AG04449 (cell line): ENCODE measurements around the gene RPL22.

Experiments
- CTCF ChIA-PET: fragments of 350-600 bp; formaldehyde crosslinking; extraction: SDS; loops from one replicate; lab custom pipeline; 2021; ENCODE audit warnings: antibody characterized with exemption; lab: Yijun Ruan, JAX
- POLR2A ChIA-PET: fragments of 400-600, 350-600 bp; formaldehyde crosslinking; extraction: SDS; loops from one replicate; lab custom pipeline; 2020; ENCODE audit warnings: antibody characterized with exemption, inconsistent platforms; lab: Yijun Ruan, JAX
- DNase-seq: peaks from one replicate; pipeline ENCODE4 v3.0.0-alpha.2; 2010; ENCODE audit warnings: low read depth, low spot score
- H3K4me3 ChIP-seq: 2 replicates; pipeline ENCODE4 v1.5.1; 2011; ENCODE audit warnings: low read depth, mild to moderate bottlenecking, control low read depth, low read length
- CTCF ChIP-seq: IDR thresholded peaks from one replicate; pipeline ENCODE4 v1.5.1; 2011; ENCODE audit warnings: mild to moderate bottlenecking, moderate library complexity, low read length, control low read depth, inconsistent platforms; ENCODE audit not compliant: insufficient read depth; ENCODE audit errors: missing control alignments

Gene RPL22

DNA sequence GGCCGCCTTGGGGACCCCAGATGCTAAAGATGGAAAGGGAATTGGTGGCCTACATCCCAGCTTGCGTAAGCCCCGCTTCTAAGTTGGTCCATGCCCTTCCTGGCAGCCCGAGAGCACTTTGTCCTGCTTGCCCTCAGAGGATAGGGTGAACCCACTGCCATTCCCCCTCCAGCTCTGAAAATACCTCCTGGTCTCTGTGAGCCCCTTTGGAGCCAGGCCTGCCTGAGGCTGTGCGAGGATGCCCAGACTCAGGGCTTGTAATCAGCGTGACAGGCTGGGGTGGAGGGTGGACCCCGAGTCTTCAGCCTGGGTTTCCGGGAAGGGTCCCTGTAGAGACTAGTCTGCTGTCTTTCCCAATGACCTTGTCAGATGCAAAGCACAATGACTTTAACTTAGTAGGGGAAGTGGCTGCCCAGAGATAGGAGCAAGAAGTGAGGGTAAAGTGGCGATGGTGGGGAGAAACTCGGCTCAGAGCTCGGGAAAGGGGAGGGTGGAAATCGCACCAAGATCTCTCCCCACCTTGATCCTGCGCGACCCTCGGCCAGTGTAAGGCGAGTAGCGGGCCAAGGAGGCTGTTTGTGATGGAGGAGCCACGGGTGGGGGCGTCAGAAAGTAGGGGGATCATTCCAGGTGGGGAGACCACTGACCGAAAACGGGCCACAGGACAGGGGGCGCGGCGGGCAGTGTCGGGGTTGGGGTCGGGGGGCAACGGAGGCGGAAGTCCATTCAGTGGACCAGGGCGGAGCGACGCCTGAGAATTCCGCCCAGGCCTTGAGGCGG lies 41.9 kb upstream of the RPL22 start:
- no peak overlapping the region for H3K4me3 ChIP-seq
- CTCF ChIA-PET: interaction anchor here (1.2 to 12.0 kb wide), 5 partner anchors 9 to 190 kb away, joined by 3 to 537 read pairs (median 5); partner anchors contain the start of gene ACOT7
- no peak for TF ChIP-seq CTCF
- POLR2A ChIA-PET: no interaction called here
- no peak for DNase-seq

DNA sequence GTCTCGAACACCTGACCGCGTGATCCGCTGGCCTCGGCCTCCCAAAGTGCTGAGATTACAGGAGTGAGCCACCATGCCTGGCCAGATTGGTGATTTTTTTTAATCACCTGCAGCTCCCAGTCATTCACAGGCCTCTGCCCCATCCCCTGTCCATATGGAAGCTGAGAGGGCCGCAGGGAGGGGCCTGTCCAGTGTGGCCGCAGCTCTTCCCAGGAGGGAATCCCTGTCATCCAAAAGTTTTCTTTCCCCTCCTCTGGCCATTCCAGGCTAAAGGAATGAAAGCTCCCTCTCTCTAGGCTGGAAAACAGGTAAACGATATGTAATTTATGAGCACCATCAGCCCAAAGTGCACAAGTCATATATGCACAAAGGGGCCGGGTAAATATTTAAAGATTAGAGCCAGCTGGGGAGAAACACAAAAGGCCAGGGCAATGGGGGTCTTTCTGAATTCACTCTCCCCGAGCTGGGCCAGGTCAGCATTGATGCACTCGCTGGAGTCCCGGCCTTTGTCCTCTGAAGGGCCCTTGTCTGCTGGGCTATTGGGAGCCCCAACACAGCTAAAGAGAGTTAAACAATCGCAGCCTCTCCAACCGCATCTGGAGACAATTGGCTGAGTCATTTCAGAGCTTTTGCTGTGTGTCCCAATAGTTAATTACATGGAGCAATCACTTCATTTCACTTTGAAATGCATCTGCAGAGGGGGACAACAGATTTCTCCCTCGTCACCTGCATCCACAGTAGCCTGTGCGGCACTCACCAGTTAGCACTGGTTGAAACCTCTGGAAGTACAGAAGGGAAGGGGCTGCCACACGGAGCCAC lies 40.8 kb upstream of the RPL22 start:
- POLR2A ChIA-PET: no interaction called here
- no peak for TF ChIP-seq CTCF
- no peak for DNase-seq

DNA sequence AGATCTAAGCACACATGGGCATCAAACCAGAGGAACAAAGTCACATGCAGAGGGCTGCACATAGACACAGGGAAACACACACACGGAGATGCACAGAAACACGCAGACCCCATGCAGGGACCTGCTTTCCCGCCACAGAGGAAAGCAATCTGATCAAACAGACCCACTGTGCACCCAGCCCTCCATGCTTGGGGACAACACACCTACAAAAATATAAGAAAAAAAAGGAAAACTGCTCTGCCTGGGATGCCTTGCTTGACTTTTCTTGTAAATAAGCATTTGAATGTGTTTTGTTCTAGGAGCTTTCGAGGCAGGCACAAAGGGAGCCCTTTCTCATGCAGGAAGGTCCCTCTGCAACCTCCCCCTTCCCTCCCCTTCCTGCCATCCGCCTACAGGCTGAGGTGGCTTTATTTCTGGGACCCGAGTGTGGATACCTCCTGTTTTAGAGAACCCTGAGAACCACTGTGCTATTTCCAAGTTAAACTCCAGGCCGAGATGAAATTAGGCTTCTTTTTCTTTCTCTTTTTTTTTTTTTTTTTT lies 39.9 kb upstream of the RPL22 start:
- POLR2A ChIA-PET: no interaction called here
- CTCF ChIA-PET: interaction anchor here (1.0 to 4.9 kb wide), 6 partner anchors 7 to 251 kb away, joined by 3 to 65 read pairs (median 4); partner anchors contain the start of gene HES3
- no peak overlapping the region for H3K4me3 ChIP-seq

More for the DNA sequence above, 40.8 kb upstream of the RPL22 start:
- H3K4me3 ChIP-seq: no peak overlapping the region
- CTCF ChIA-PET: interaction anchor here (0.9 to 2.9 kb wide), 7 partner anchors 8 to 250 kb away, joined by 3 to 14 read pairs (median 5); partner anchors contain the start of gene ACOT7

GRCh38 chr1:6237093-6237492 lies 37.7 kb upstream of the RPL22 start:
- no peak for DNase-seq
- POLR2A ChIA-PET: no interaction called here
- CTCF ChIA-PET: interaction anchor here (0.6 to 4.9 kb wide), 6 partner anchors 9 to 121 kb away, joined by 3 to 65 read pairs (median 4); partner anchors contain the start of gene HES3
- no peak for TF ChIP-seq CTCF
- H3K4me3 ChIP-seq: no peak overlapping the region

More for the DNA sequence above, 39.9 kb upstream of the RPL22 start:
- TF ChIP-seq CTCF: no peak
- DNase-seq: no peak

- no peak for DNase-seq
- ChIA-PET POLR2A (interaction anchor here (1.0 kb wide), 1 partner anchor 19 kb away, joined by 3 read pairs; no protein-coding TSS in a partner anchor), CTCF (interaction anchor here (0.9 to 4.9 kb wide), 6 partner anchors 10 to 31 kb away, joined by 3 to 65 read pairs (median 6); partner anchors contain the start of gene HES3)
Measured at GRCh38 chr1:6235296-6235677, 35.9 kb upstream of the RPL22 start.

More at GRCh38 chr1:6235296-6235677, 35.9 kb upstream of the RPL22 start:
- TF ChIP-seq CTCF: no peak
- peak overlapping the region; percentile 73 for H3K4me3 ChIP-seq
